ENCODE data around the gene IER5. TPM values are rescaled to one million over a fixed set of nuclear protein-coding genes. Genes with fewer than 3 reads are reported as not detected.

Gene IER5
- total RNA-seq, 1 donor, result 12.3 TPM

DNA sequence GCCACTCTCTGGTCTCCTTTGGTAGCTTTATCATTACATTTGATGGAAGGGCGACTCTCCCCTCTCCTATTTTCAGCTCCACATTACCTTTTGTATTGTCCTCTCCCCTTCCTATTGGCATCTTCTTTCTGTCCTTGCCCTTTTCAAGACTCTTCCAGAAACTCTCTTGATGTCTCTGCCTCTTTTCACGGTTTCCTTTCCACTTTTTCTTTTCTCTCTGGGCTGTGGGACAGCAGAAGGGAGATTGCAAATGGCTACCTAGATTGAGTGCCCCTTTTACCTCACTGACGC is 17.5 kb downstream of the IER5 start:
- TF ChIP-seq CTCF (IDR thresholded peaks at IDR 0.05; ENCODE audit: insufficient read depth, low read length), result no peak
- no peak overlapping the region for H3K4me3 ChIP-seq (ENCODE audit: low read depth, low read length)
- no peak for DNase-seq (ENCODE audit: low read depth)

DNA sequence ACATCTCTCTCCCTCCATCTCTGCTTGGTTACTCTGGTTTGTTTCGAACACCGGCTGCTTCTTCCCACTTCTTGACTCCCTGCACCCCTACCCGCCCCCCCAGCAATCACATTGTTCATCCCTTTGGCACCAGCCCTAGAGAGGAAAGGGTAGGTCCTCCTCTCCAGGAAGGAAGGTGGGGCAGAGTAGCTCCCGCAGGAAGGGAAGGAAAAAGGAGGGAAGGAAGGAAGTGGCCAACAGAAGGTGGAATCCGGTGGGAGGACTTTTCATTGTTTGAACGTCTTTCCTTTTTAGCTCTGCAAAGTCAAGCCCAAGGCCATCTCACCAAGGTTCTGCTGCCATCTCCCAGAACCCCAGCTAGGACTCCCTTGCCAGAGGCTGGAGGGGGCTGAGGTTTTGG is 18.0 kb downstream of the IER5 start:
- no peak for DNase-seq (ENCODE audit: low read depth)
- no peak overlapping the region for H3K4me3 ChIP-seq (ENCODE audit: low read depth, low read length)
- no peak for TF ChIP-seq CTCF (IDR thresholded peaks at IDR 0.05; ENCODE audit: insufficient read depth, low read length)

- no peak overlapping the region for H3K4me3 ChIP-seq (ENCODE audit: low read depth, low read length)
- peak; percentile 30 for DNase-seq (ENCODE audit: low read depth)
- TF ChIP-seq CTCF (IDR thresholded peaks at IDR 0.05; ENCODE audit: insufficient read depth, low read length), result no peak
These were observed 19.2 kb downstream of the IER5 start for GRCh38 chr1:181107711-181108110.

DNA sequence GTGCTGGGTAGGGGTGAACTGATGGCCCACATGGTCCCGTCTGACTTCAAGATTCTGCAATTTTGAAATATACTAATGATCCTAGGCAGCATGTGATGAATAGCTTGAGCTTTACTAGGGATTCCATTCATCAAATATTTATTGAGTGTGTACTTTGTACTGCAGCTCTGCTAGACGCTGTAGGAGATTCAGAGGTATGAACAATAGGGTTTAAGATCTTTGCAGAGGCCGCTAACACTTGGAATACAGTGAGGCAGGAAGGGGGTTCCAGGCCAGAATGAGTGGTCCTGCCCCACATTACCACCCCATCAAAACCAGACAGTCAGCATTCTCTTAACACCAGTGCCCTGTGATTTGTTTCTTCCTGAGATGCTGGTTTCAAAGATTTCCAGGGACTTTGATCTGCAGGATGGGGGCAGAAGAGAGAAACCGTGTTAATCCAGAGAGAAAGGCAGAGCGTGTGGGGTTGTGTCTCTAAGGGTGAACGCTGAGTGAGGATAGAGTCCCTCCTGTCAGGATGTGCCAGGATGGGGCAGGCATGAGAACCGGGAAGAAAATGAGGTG is 19.9 kb downstream of the IER5 start:
- no peak overlapping the region for H3K4me3 ChIP-seq (ENCODE audit: low read depth, low read length)
- DNase-seq (ENCODE audit: low read depth), result no peak
- TF ChIP-seq CTCF (IDR thresholded peaks at IDR 0.05; ENCODE audit: insufficient read depth, low read length), result no peak

- no peak for DNase-seq (ENCODE audit: low read depth)
- no peak overlapping the region for H3K4me3 ChIP-seq (ENCODE audit: low read depth, low read length)
- no peak for TF ChIP-seq CTCF (IDR thresholded peaks at IDR 0.05; ENCODE audit: insufficient read depth, low read length)
These were observed 21.5 kb downstream of the IER5 start for GRCh38 chr1:181110013-181110412.

- H3K4me3 ChIP-seq (ENCODE audit: low read depth, low read length), result no peak overlapping the region
- no peak for TF ChIP-seq CTCF (IDR thresholded peaks at IDR 0.05; ENCODE audit: insufficient read depth, low read length)
- no peak for DNase-seq (ENCODE audit: low read depth)
These were observed 23.1 kb downstream of the IER5 start for GRCh38 chr1:181111559-181111958.
